Activated CD4-positive, alpha-beta T cell treated with anti-CD3 and anti-CD28 coated beads for 36 hours (primary cell): ENCODE data around the gene CFAP92. TPM values are rescaled to one million over a fixed set of nuclear protein-coding genes. Genes with fewer than 3 reads are reported as not detected.

Experiments
- ATAC-seq: fragments of 200-7000 bp; cut with Tn5 transposase; one replicate; pipeline ENCODE4 v1.10.0; 2021; ENCODE audit warnings: mild to moderate bottlenecking, moderate library complexity
- CTCF ChIA-PET: fragments of 350-600 bp; sonication (Branson Sonifier 250); formaldehyde crosslinking; loops from one replicate; lab custom pipeline; 2021; ENCODE audit warnings: antibody characterized with exemption; lab: Charles Lee
- POLR2A ChIA-PET: fragments of 350-600 bp; sonication (Branson Sonifier 250); formaldehyde crosslinking; loops from one replicate; lab custom pipeline; 2021; ENCODE audit warnings: antibody characterized with exemption, inconsistent platforms; lab: Charles Lee
- DNase-seq: peaks from one replicate; pipeline ENCODE4 v3.0.0-alpha.2; 2020
- H3K27ac Mint-ChIP-seq: one replicate; pipeline ENCODE4 v1.8.0; 2021; ENCODE audit warnings: mixed read lengths
- H3K27me3 Mint-ChIP-seq: one replicate; pipeline ENCODE4 v1.8.0; 2021; ENCODE audit warnings: mixed read lengths
- H3K36me3 Mint-ChIP-seq: one replicate; pipeline ENCODE4 v1.8.0; 2021; ENCODE audit warnings: low read depth, mixed read lengths
- H3K4me1 Mint-ChIP-seq: one replicate; pipeline ENCODE4 v1.8.0; 2021; ENCODE audit warnings: mixed read lengths
- H3K4me3 Mint-ChIP-seq: one replicate; pipeline ENCODE4 v1.8.0; 2021; ENCODE audit warnings: mild to moderate bottlenecking, moderate library complexity, mixed read lengths
- H3K9me3 Mint-ChIP-seq: one replicate; pipeline ENCODE4 v1.8.0; 2021; ENCODE audit warnings: low read depth, mixed read lengths
- intact Hi-C, 2 experiments: fragments of 100-400 bp; cut with DNase I in 1 of 2; cut with micrococcal nuclease in 1 of 2; formaldehyde crosslinking; loops; one replicate each; pipeline versions ENCODE4 v1.14.2 to v1.15.1; 2022 to 2024; cut with DNase I, micrococcal nuclease
- total RNA-seq, 2 experiments: library from RNA; stranded (reverse); gene quantifications; one replicate each; pipeline ENCODE4 v1.2.3, GENCODE V29; 2021

The CFAP92 gene
- total RNA-seq, 2 experiments from 2014 or later, result 0.64 to 0.88 TPM

GRCh38 chr3:129034642-129035041, 40.8 kb upstream of the CFAP92 start:
- peaks cover 10% of the 10 kb centered on the region for H3K4me1 Mint-ChIP-seq
- no peak overlapping the region for H3K27ac Mint-ChIP-seq
- DNase-seq (peak; percentile 41), ATAC-seq (peak; percentile 74)
- H3K4me3 Mint-ChIP-seq, result no peak overlapping the region
- ChIA-PET CTCF (interaction anchor here (0.6 kb wide), 1 partner anchor 58 kb away, joined by 3 read pairs; no protein-coding TSS in a partner anchor), POLR2A (no interaction called here)
- no peaks in the 10 kb centered on the region for H3K36me3 Mint-ChIP-seq
- no peaks in the 10 kb centered on the region for H3K9me3 Mint-ChIP-seq
- intact Hi-C loops, result no loop called here
- H3K27me3 Mint-ChIP-seq, result no peaks in the 10 kb centered on the region

- intact Hi-C loops, result no loop called here
- ATAC-seq (no peak), DNase-seq (no peak)
- H3K27me3 Mint-ChIP-seq, result no peaks in the 10 kb centered on the region
- H3K27ac Mint-ChIP-seq, result no peak overlapping the region
- ChIA-PET POLR2A (no interaction called here), CTCF (interaction anchor here (0.6 kb wide), 1 partner anchor 57 kb away, joined by 3 read pairs; no protein-coding TSS in a partner anchor)
- no peaks in the 10 kb centered on the region for H3K9me3 Mint-ChIP-seq
- H3K4me1 Mint-ChIP-seq, result peaks cover 10% of the 10 kb centered on the region
- H3K4me3 Mint-ChIP-seq, result no peak overlapping the region
- H3K36me3 Mint-ChIP-seq, result no peaks in the 10 kb centered on the region
Measured at GRCh38 chr3:129033633-129034321, 39.9 kb upstream of the CFAP92 start.

- no peak for ATAC-seq
- CTCF ChIA-PET, result no interaction called here
- intact Hi-C loops, result no loop called here
- H3K27ac Mint-ChIP-seq, result no peak overlapping the region
- POLR2A ChIA-PET, result no interaction called here
- H3K27me3 Mint-ChIP-seq, result no peaks in the 10 kb centered on the region
- peaks cover 10% of the 10 kb centered on the region for H3K4me1 Mint-ChIP-seq
- no peaks in the 10 kb centered on the region for H3K9me3 Mint-ChIP-seq
- H3K36me3 Mint-ChIP-seq, result no peaks in the 10 kb centered on the region
- no peak overlapping the region for H3K4me3 Mint-ChIP-seq
- DNase-seq, result no peak
Measured at GRCh38 chr3:129033151-129033550, 39.3 kb upstream of the CFAP92 start.

- ChIA-PET POLR2A (no interaction called here), CTCF (no interaction called here)
- Mint-ChIP-seq H3K4me1 (peaks cover 10% of the 10 kb centered on the region), H3K36me3 (no peaks in the 10 kb centered on the region), H3K27ac (no peak overlapping the region), H3K27me3 (no peaks in the 10 kb centered on the region), H3K4me3 (no peak overlapping the region), H3K9me3 (no peaks in the 10 kb centered on the region)
- ATAC-seq, result no peak
- DNase-seq, result no peak
- intact Hi-C loops, result no loop called here
Measured at GRCh38 chr3:129032716-129033115, 38.8 kb upstream of the CFAP92 start.

GRCh38 chr3:129031476-129032215, 37.8 kb upstream of the CFAP92 start:
- DNase-seq (no peak), ATAC-seq (no peak)
- ChIA-PET POLR2A (no interaction called here), CTCF (interaction anchor here (2.6 kb wide), 1 partner anchor 20 kb away, joined by 9 read pairs; no protein-coding TSS in a partner anchor)
- Mint-ChIP-seq H3K27ac (no peak overlapping the region), H3K9me3 (no peaks in the 10 kb centered on the region), H3K27me3 (no peaks in the 10 kb centered on the region), H3K4me1 (peaks cover 14% of the 10 kb centered on the region), H3K4me3 (no peak overlapping the region), H3K36me3 (no peaks in the 10 kb centered on the region)
- intact Hi-C loops, result no loop called here

- Mint-ChIP-seq H3K9me3 (no peaks in the 10 kb centered on the region), H3K4me3 (no peak overlapping the region), H3K4me1 (peaks cover 18% of the 10 kb centered on the region), H3K36me3 (no peaks in the 10 kb centered on the region), H3K27me3 (no peaks in the 10 kb centered on the region), H3K27ac (no peak overlapping the region)
- ChIA-PET POLR2A (interaction anchor here (0.5 to 0.8 kb wide), 3 partner anchors 14 to 878 kb away, joined by 3 to 4 read pairs (median 3); no protein-coding TSS in a partner anchor), CTCF (interaction anchor here (0.5 to 2.6 kb wide), 6 partner anchors 14 to 60 kb away, joined by 3 to 13 read pairs (median 9); no protein-coding TSS in a partner anchor)
- no peak for ATAC-seq
- intact Hi-C loops, result no loop called here
- DNase-seq, result no peak
Measured at GRCh38 chr3:129030611-129031010, 36.7 kb upstream of the CFAP92 start.

GRCh38 chr3:129028866-129029265, 35.0 kb upstream of the CFAP92 start:
- H3K4me1 Mint-ChIP-seq, result peaks cover 12% of the 10 kb centered on the region
- ATAC-seq (no peak), DNase-seq (no peak)
- CTCF ChIA-PET, result interaction anchor here (0.6 to 2.3 kb wide), 4 partner anchors 13 to 1721 kb away, joined by 3 to 13 read pairs (median 6); no protein-coding TSS in a partner anchor
- no peaks in the 10 kb centered on the region for H3K9me3 Mint-ChIP-seq
- H3K27ac Mint-ChIP-seq, result no peak overlapping the region
- H3K27me3 Mint-ChIP-seq, result no peaks in the 10 kb centered on the region
- H3K36me3 Mint-ChIP-seq, result no peaks in the 10 kb centered on the region
- H3K4me3 Mint-ChIP-seq, result no peak overlapping the region
- intact Hi-C loops, result no loop called here
- POLR2A ChIA-PET, result no interaction called here

GRCh38 chr3:129027544-129027880, 33.6 kb upstream of the CFAP92 start:
- Mint-ChIP-seq H3K27me3 (no peaks in the 10 kb centered on the region), H3K36me3 (no peaks in the 10 kb centered on the region), H3K27ac (no peak overlapping the region), H3K4me1 (peaks cover 12% of the 10 kb centered on the region), H3K9me3 (no peaks in the 10 kb centered on the region), H3K4me3 (peak overlapping the region; percentile 72)
- ATAC-seq (no peak), DNase-seq (no peak)
- intact Hi-C loops, result loop anchor here (1.0 to 2.0 kb wide), 11 partner anchors 26 to 377 kb away; partner anchors contain the start of genes CFAP92 (in 2 of the 2), ISY1 (in 2 of the 2), ACAD9 (in 1 of the 2) and COPG1 (in 1 of the 2)
- CTCF ChIA-PET, result interaction anchor here (0.6 to 4.1 kb wide), 23 partner anchors 9 to 395 kb away, joined by 3 to 62 read pairs (median 4); no protein-coding TSS in a partner anchor
- POLR2A ChIA-PET, result interaction anchor here (0.6 to 3.2 kb wide), 7 partner anchors 11 to 289 kb away, joined by 3 to 19 read pairs (median 4); a partner anchor contains a TSS

- ATAC-seq (peak; percentile 100), DNase-seq (peak; percentile 96)
- no peaks in the 10 kb centered on the region for H3K9me3 Mint-ChIP-seq
- H3K4me3 Mint-ChIP-seq, result peak overlapping the region; percentile 72
- ChIA-PET POLR2A (interaction anchor here (0.6 to 3.2 kb wide), 8 partner anchors 10 to 290 kb away, joined by 3 to 19 read pairs (median 4); a partner anchor contains a TSS), CTCF (interaction anchor here (0.6 to 4.1 kb wide), 21 partner anchors 10 to 220 kb away, joined by 3 to 62 read pairs (median 5); no protein-coding TSS in a partner anchor)
- H3K27me3 Mint-ChIP-seq, result no peaks in the 10 kb centered on the region
- H3K36me3 Mint-ChIP-seq, result no peaks in the 10 kb centered on the region
- H3K4me1 Mint-ChIP-seq, result peaks cover 12% of the 10 kb centered on the region
- intact Hi-C loops, result loop anchor here (1.0 to 2.0 kb wide), 11 partner anchors 26 to 377 kb away; partner anchors contain the start of genes CFAP92 (in 2 of the 2), ISY1 (in 2 of the 2), ACAD9 (in 1 of the 2) and COPG1 (in 1 of the 2)
- H3K27ac Mint-ChIP-seq, result peak overlapping the region; percentile 81
Measured at GRCh38 chr3:129026728-129027543, 33.1 kb upstream of the CFAP92 start.

GRCh38 chr3:129025691-129026435, 32.0 kb upstream of the CFAP92 start:
- H3K4me1 Mint-ChIP-seq, result peaks cover 12% of the 10 kb centered on the region

More at GRCh38 chr3:129025691-129026435, 32.0 kb upstream of the CFAP92 start:
- Mint-ChIP-seq H3K27ac (peak overlapping the region; percentile 81), H3K9me3 (no peaks in the 10 kb centered on the region), H3K27me3 (no peaks in the 10 kb centered on the region), H3K36me3 (no peaks in the 10 kb centered on the region), H3K4me3 (peak overlapping the region; percentile 72)
- ChIA-PET POLR2A (interaction anchor here (1.4 to 3.2 kb wide), 3 partner anchors 9 to 97 kb away, joined by 3 to 19 read pairs (median 4); no protein-coding TSS in a partner anchor), CTCF (interaction anchor here (0.6 to 4.1 kb wide), 13 partner anchors 10 to 221 kb away, joined by 3 to 62 read pairs (median 4); no protein-coding TSS in a partner anchor)
- intact Hi-C loops, result loop anchor here (2.0 kb wide), 2 partner anchors 31 to 289 kb away; partner anchors contain the start of gene CFAP92 (in 2 of the 2)
- no peak for DNase-seq
- no peak for ATAC-seq
